GM12878 (cell line): ENCODE data around the gene OR52I2. TPM values are rescaled to one million over a fixed set of nuclear protein-coding genes. Genes with fewer than 3 reads are reported as not detected.

Source experiments
- ATAC-seq: fragments of 200-7000 bp; cut with Tn5 transposase; 3 replicates; pipeline ENCODE4 v1.9.1; 2020; ENCODE audit warnings: mild to moderate bottlenecking, moderate library complexity
- BruUV-seq: library from RNA; stranded (reverse); fragments of 400-500 nt; replicated peaks from 2 replicates; lab custom pipeline; 2021; lab: Mats Ljungman, UMichigan
- CTCF ChIA-PET: fragments of 300-600 bp; sonication (Branson Sonifier 250); formaldehyde crosslinking; extraction: SDS; loops from one replicate; lab custom pipeline; 2021; ENCODE audit warnings: inconsistent platforms; lab: Yijun Ruan, JAX
- POLR2A ChIA-PET: fragments of 350-600 bp; formaldehyde crosslinking; extraction: SDS; loops from one replicate; lab custom pipeline; 2021; ENCODE audit warnings: inconsistent platforms; lab: Charles Lee
- RAD21 ChIA-PET: fragments of 300-600 bp; sonication (Branson Sonifier 250); formaldehyde crosslinking; loops from one replicate; lab custom pipeline; 2023; ENCODE audit warnings: antibody characterized with exemption; ENCODE audit not compliant: unreplicated experiment; lab: Charles Lee
- SMC1A ChIA-PET: fragments of 300-600 bp; sonication (Branson Sonifier 250); formaldehyde crosslinking; loops from one replicate; lab custom pipeline; 2023; ENCODE audit not compliant: unreplicated experiment, uncharacterized antibody; lab: Charles Lee
- DNase-seq: peaks from one replicate; pipeline ENCODE4 v3.0.0-alpha.2; 2011; ENCODE audit warnings: low read depth, low spot score
- FAIRE-seq: peaks from 3 replicates; lab custom pipeline; 2011; peaks lifted over from hg19 to GRCh38; lab: Jason Lieb, UNC
- H2AFZ ChIP-seq: 2 replicates; pipeline ENCODE4 v1.6.0; 2011; ENCODE audit warnings: low read depth, low read length, control low read depth; ENCODE audit not compliant: control insufficient read depth
- H3K27ac ChIP-seq: 2 replicates; pipeline ENCODE4 v1.5.1; 2011; ENCODE audit warnings: control low read depth; ENCODE audit not compliant: control insufficient read depth, insufficient read depth
- H3K27me3 ChIP-seq, 2 experiments: replicated peaks in 1 of 2; 2 replicates each; pipeline versions ENCODE4 v1.6.0 to v1.6.1; 2011; ENCODE audit warnings: low read length in 1 of 2; ENCODE audit not compliant: control insufficient read depth in 2 of 2, insufficient read depth in 2 of 2
- H3K36me3 ChIP-seq, 2 experiments: 2 replicates each; pipeline ENCODE4 v1.5.1; 2011; ENCODE audit warnings: low read length in 1 of 2; ENCODE audit not compliant: control insufficient read depth in 2 of 2, insufficient read depth in 2 of 2
- H3K4me1 ChIP-seq: 2 replicates; pipeline ENCODE4 v1.6.1; 2011; ENCODE audit warnings: mild to moderate bottlenecking, low read length, moderate library complexity, mixed read lengths; ENCODE audit not compliant: control insufficient read depth, insufficient read depth
- H3K4me2 ChIP-seq: 2 replicates; pipeline ENCODE4 v1.6.0; 2011; ENCODE audit warnings: control low read depth; ENCODE audit not compliant: control insufficient read depth, insufficient read depth
- H3K4me3 ChIP-seq: fragments of 200-600 bp; sonication (generic); 2 replicates; pipeline ENCODE4 v1.5.1; 2016
- H3K79me2 ChIP-seq: 2 replicates; pipeline ENCODE4 v1.6.0; 2011; ENCODE audit warnings: low read length; ENCODE audit not compliant: control insufficient read depth, insufficient read depth
- H3K9ac ChIP-seq: 2 replicates; pipeline ENCODE4 v1.8.0; 2011; ENCODE audit warnings: low read length, control low read depth, mixed read lengths; ENCODE audit not compliant: control insufficient read depth, insufficient read depth
- H3K9me3 ChIP-seq: replicated peaks from 3 replicates; pipeline ENCODE4 v1.5.1; 2011; ENCODE audit warnings: mild to moderate bottlenecking, low read length; ENCODE audit not compliant: control insufficient read depth, insufficient read depth
- H4K20me1 ChIP-seq: 2 replicates; pipeline ENCODE4 v1.6.0; 2011; ENCODE audit not compliant: control insufficient read depth, insufficient read depth
- CHD2 ChIP-seq: IDR thresholded peaks from 2 replicates; pipeline ENCODE4 v1.6.1; 2011; ENCODE audit warnings: low read depth, low read length, improper control_type of control experiment, borderline replicate concordance
- CREM ChIP-seq: IDR thresholded peaks from 2 replicates; pipeline ENCODE4 v1.6.1; 2014; ENCODE audit warnings: antibody characterized with exemption, low read depth
- EED ChIP-seq: sonication (generic); IDR thresholded peaks from 2 replicates; pipeline ENCODE4 v1.6.1; 2016; ENCODE audit warnings: antibody characterized with exemption, low read depth
- FOS ChIP-seq: IDR thresholded peaks from 3 replicates; pipeline ENCODE4 v1.6.1; 2011; ENCODE audit warnings: borderline replicate concordance; ENCODE audit not compliant: insufficient read length; ENCODE audit errors: extremely low read depth
- HCFC1 ChIP-seq: fragments of 150-350 bp; IDR thresholded peaks from 2 replicates; pipeline ENCODE4 v1.6.1; 2014; ENCODE audit warnings: low read length
- HDAC2 ChIP-seq: fragments of 200-600 bp; sonication (generic); IDR thresholded peaks from 2 replicates; pipeline ENCODE4 v1.6.1; 2017
- IRF3 ChIP-seq: fragments of 450-650 bp; IDR thresholded peaks from 2 replicates; pipeline ENCODE4 v1.6.1; 2014; ENCODE audit warnings: mild to moderate bottlenecking
- LARP7 ChIP-seq: fragments of 450-650 bp; IDR thresholded peaks from 2 replicates; pipeline ENCODE4 v1.6.1; 2017; ENCODE audit warnings: mild to moderate bottlenecking
- NFYA ChIP-seq: IDR thresholded peaks from 2 replicates; pipeline ENCODE4 v1.6.1; 2011; ENCODE audit warnings: low read depth, mild to moderate bottlenecking, low read length, improper control_type of control experiment, borderline replicate concordance
- POLR2A ChIP-seq: IDR thresholded peaks from 2 replicates; pipeline ENCODE4 v1.6.1; 2011; ENCODE audit warnings: low read depth, mild to moderate bottlenecking, low read length
- RAD21 ChIP-seq: IDR thresholded peaks from 2 replicates; pipeline ENCODE4 v1.6.1; 2011; ENCODE audit warnings: mild to moderate bottlenecking, low read depth, low read length, moderate library complexity; ENCODE audit not compliant: insufficient read depth
- ZNF622 ChIP-seq: fragments of 450-650 bp; IDR thresholded peaks from 2 replicates; pipeline ENCODE4 v1.6.1; 2017; ENCODE audit warnings: mild to moderate bottlenecking, inconsistent platforms
- ZNF687 ChIP-seq: fragments of 450-650 bp; IDR thresholded peaks from 2 replicates; pipeline ENCODE4 v1.6.1; 2017; ENCODE audit warnings: mild to moderate bottlenecking, moderate library complexity
- WGBS: methylation state at CpG from one replicate; pipeline ENCODE4 v1.1.6; 2016; ENCODE audit warnings: low lambda C conversion rate; ENCODE audit not compliant: insufficient replicate concordance, insufficient coverage; ENCODE audit errors: missing lambda C conversion rate; 5-methylcytosine and 5-hydroxymethylcytosine counted together
- in situ Hi-C: fragments of 300-500 bp; cut with MboI; formaldehyde crosslinking; loops from 9 replicates; pipeline ENCODE4 v1.14.3; 2018; ENCODE audit warnings: mixed read lengths
- intact Hi-C: fragments of 100-400 bp; cut with micrococcal nuclease; formaldehyde crosslinking; loops from one replicate; pipeline ENCODE4 v1.14.2; 2022; ENCODE audit not compliant: unreplicated experiment
- polyA plus RNA-seq, 11 experiments: library from polyadenylated mRNA; depleted of rRNA in 4 of 11; unstranded in 6 of 11; stranded (reverse) in 5 of 11; fragments of >200 nt; fragmentation: Nextera tagmentation in 4 of 11; fragmentation: Illumina TruSeq in 1 of 11; extraction: Ambion mirVana in 4 of 11; extraction: Trizol in 1 of 11; gene quantifications; 1 replicate in 1 of 11; 2 replicates in 10 of 11; pipeline versions ENCODE4 v1.2.1 to v1.2.3, GENCODE V29; 2011 to 2016; ENCODE audit warnings: inconsistent platforms in 2 of 11, missing spikeins in 2 of 11, low read depth in 1 of 11
- total RNA-seq, 4 experiments: library from RNA; depleted of rRNA in 3 of 4; stranded (reverse); fragments of >200 nt in 3 of 4; fragmentation: Illumina TruSeq in 1 of 4; extraction: Trizol in 1 of 4; gene quantifications; 2 replicates each; pipeline versions ENCODE4 v1.2.1 to v1.2.3, GENCODE V29; 2013 to 2021

Gene OR52I2
- total and polyA plus RNA-seq, 10 of the 15 experiments (the other 5 are each of a cell fraction or from before 2014, with no cell fraction given), result 0.04 to 0.05 TPM; not detected in 8

GRCh38 chr11:4541071-4541470, 40.5 kb upstream of the OR52I2 start:
- Histone ChIP-seq H2AFZ (no peak overlapping the region), H3K79me2 (no peaks in the 10 kb centered on the region), H4K20me1 (no peaks in the 10 kb centered on the region), H3K9me3 (no peaks in the 10 kb centered on the region), H3K4me1 (no peaks in the 10 kb centered on the region), H3K27me3 (no peaks in the 10 kb centered on the region; a peak in 1 of 4 replicates), H3K9ac (no peak overlapping the region), H3K36me3 (no peaks in the 10 kb centered on the region), H3K27ac (no peak overlapping the region), H3K4me2 (no peak overlapping the region), H3K4me3 (no peak overlapping the region)
- ChIA-PET RAD21 (interaction anchor here (3.5 kb wide), 1 partner anchor 354 kb away, joined by 18 read pairs; no protein-coding TSS in a partner anchor), SMC1A (interaction anchor here (1.3 to 1.8 kb wide), 2 partner anchors 12 to 48 kb away, joined by 3 to 4 read pairs; no protein-coding TSS in a partner anchor), POLR2A (no interaction called here), CTCF (interaction anchor here (0.9 to 7.7 kb wide), 3 partner anchors 49 to 389 kb away, joined by 3 to 122 read pairs (median 3); no protein-coding TSS in a partner anchor)
- TF ChIP-seq HCFC1, result no peak
- no peak for TF ChIP-seq CREM
- no peak for TF ChIP-seq FOS
- TF ChIP-seq RAD21, result no peak
- TF ChIP-seq POLR2A, result no peak
- TF ChIP-seq CHD2, result no peak
- TF ChIP-seq HDAC2, result no peak
- no peak for TF ChIP-seq ZNF687
- no peak for TF ChIP-seq ZNF622
- TF ChIP-seq IRF3, result no peak
- TF ChIP-seq LARP7, result no peak
- TF ChIP-seq EED, result no peak
- no peak for TF ChIP-seq NFYA
- ATAC-seq, result no peak
- 0% methylated on average over 1 of the region's 1 CpG for WGBS
- intact Hi-C loops (no loop called here), in situ Hi-C loops (loop anchor here (5.0 kb wide), 1 partner anchor 359 kb away; no protein-coding TSS in a partner anchor)
- no peak for FAIRE-seq
- no TSS peak for BruUV-seq
- no peak for DNase-seq
